KBM-7 (cell line): ENCODE measurements around the gene DTX1.

ENCODE experiments used
- DNase-seq: peaks from one replicate; pipeline ENCODE4 v3.0.0-alpha.2; 2015
- in situ Hi-C: fragments of 300-500 bp; cut with MboI; formaldehyde crosslinking; loops from 2 replicates; pipeline ENCODE4 v1.14.3; 2020; ENCODE audit warnings: low sequenced_read_pairs, low pct_unique_long_range_greater_than_20kb, mixed read lengths

DTX1 gene

GRCh38 chr12:113056631-113057488, at the start of gene DTX1:
DTX1 (plus strand) TSS chr12:113056730; CDS start chr12:113058193, 1,463 bp downstream.
- in situ Hi-C loops, result no loop called here

GRCh38 chr12:113007166-113007565, 49.4 kb upstream of the DTX1 start:
- in situ Hi-C loops, result no loop called here
- no peak for DNase-seq

More at GRCh38 chr12:113056631-113057488, at the start of gene DTX1:
- DNase-seq, result no peak

- DNase-seq, result no peak
- in situ Hi-C loops, result no loop called here
Observed at GRCh38 chr12:113010701-113011100, 45.8 kb upstream of the DTX1 start.

GRCh38 chr12:113014565-113014964, 42.0 kb upstream of the DTX1 start:
- in situ Hi-C loops, result no loop called here

GRCh38 chr12:113016796-113017195, 39.7 kb upstream of the DTX1 start:
- in situ Hi-C loops, result no loop called here

More at GRCh38 chr12:113014565-113014964, 42.0 kb upstream of the DTX1 start:
- DNase-seq, result no peak

GRCh38 chr12:113019025-113019424, 37.5 kb upstream of the DTX1 start:
- in situ Hi-C loops, result no loop called here
- no peak for DNase-seq

More at GRCh38 chr12:113016796-113017195, 39.7 kb upstream of the DTX1 start:
- no peak for DNase-seq

- no peak for DNase-seq
- in situ Hi-C loops, result no loop called here
Observed at GRCh38 chr12:113021500-113021899, 35.0 kb upstream of the DTX1 start.

GRCh38 chr12:113022563-113023297, 33.8 kb upstream of the DTX1 start:
- in situ Hi-C loops, result no loop called here
- DNase-seq, result no peak

GRCh38 chr12:113027726-113028125, 28.8 kb upstream of the DTX1 start:
- in situ Hi-C loops, result no loop called here
- DNase-seq, result no peak

- DNase-seq, result peak; percentile 30
- in situ Hi-C loops, result no loop called here
Observed at GRCh38 chr12:113030875-113031525, 25.5 kb upstream of the DTX1 start.

- DNase-seq, result no peak
- in situ Hi-C loops, result no loop called here
Observed at GRCh38 chr12:113039911-113040445, 16.6 kb upstream of the DTX1 start.

GRCh38 chr12:113040722-113041171, 15.8 kb upstream of the DTX1 start:
- in situ Hi-C loops, result no loop called here
- peak; percentile 8 for DNase-seq

GRCh38 chr12:113041560-113041959, 15.0 kb upstream of the DTX1 start:
- DNase-seq, result no peak
- in situ Hi-C loops, result no loop called here

- no peak for DNase-seq
- in situ Hi-C loops, result no loop called here
Observed at GRCh38 chr12:113043240-113043639, 13.3 kb upstream of the DTX1 start.

- in situ Hi-C loops, result no loop called here
Observed at GRCh38 chr12:113044516-113044915, 12.0 kb upstream of the DTX1 start.

GRCh38 chr12:113048716-113049127, 7.8 kb upstream of the DTX1 start:
- DNase-seq, result peak; percentile 77
- in situ Hi-C loops, result no loop called here

More at GRCh38 chr12:113044516-113044915, 12.0 kb upstream of the DTX1 start:
- no peak for DNase-seq

GRCh38 chr12:113049976-113050742, 6.4 kb upstream of the DTX1 start:
- peak; percentile 69 for DNase-seq
- in situ Hi-C loops, result no loop called here

GRCh38 chr12:113050795-113051194, 5.7 kb upstream of the DTX1 start:
- DNase-seq, result no peak
- in situ Hi-C loops, result no loop called here

GRCh38 chr12:113051759-113052158, 4.8 kb upstream of the DTX1 start:
- in situ Hi-C loops, result no loop called here

More at GRCh38 chr12:113051759-113052158, 4.8 kb upstream of the DTX1 start:
- DNase-seq, result no peak
